ENCODE results near the gene PIK3C3. TPM values are rescaled to one million over a fixed set of nuclear protein-coding genes. Genes with fewer than 3 reads are reported as not detected.
A peak's percentile ranks its signal among the peaks of the same experiment; 100 is the strongest.

Gene PIK3C3
- total and polyA plus RNA-seq, 9 of the 15 experiments (the other 6 are each of a cell fraction or from before 2014, with no cell fraction given): 27.0 to 101 (median 42.9) TPM

- TF ChIP-seq REST (IDR thresholded peaks at IDR 0.05; ENCODE audit: borderline replicate concordance) (peak; percentile 69; the same call in 1 of the 2 replicates), REST (CRISPR knock-in tag; IDR thresholded peaks at IDR 0.05; ENCODE audit: low read depth) (no peak), ATF1 (CRISPR knock-in tag; IDR thresholded peaks at IDR 0.05) (no peak), ATF1 (tag; IDR thresholded peaks at IDR 0.05) (no peak), PBX2 (CRISPR knock-in tag; IDR thresholded peaks at IDR 0.05; ENCODE audit: low read depth) (no peak), PBX2 (tag; conservative IDR thresholded peaks at IDR 0.05; ENCODE audit: low read depth) (peak; percentile 35; the same call in 1 of the 2 replicates), E2F5 (CRISPR knock-in tag; IDR thresholded peaks at IDR 0.05) (no peak), RAD21 (CRISPR knock-in tag; conservative IDR thresholded peaks at IDR 0.05 in 1 of 2, IDR thresholded peaks at IDR 0.05 in 1 of 2) (peak; percentile 80 to 88), KLF1 (tag; IDR thresholded peaks at IDR 0.05) (no peak)
Measured at GRCh38 chr18:41906528-41907146, 48.4 kb upstream of the PIK3C3 start (continued).
